ENCODE data around the gene VAMP3. TPM values are rescaled to one million over a fixed set of nuclear protein-coding genes. Genes with fewer than 3 reads are reported as not detected.

Gene VAMP3
- 42.9 and 48.2 TPM in 2 replicates for polyA plus RNA-seq (2014; cell fraction: cytosol; rRNA removed)
- polyA plus RNA-seq (2014; cell fraction: nucleus; rRNA removed): 19.9 and 39.4 TPM in 2 replicates

GRCh38 chr1:7770997-7771822 is at the start of gene VAMP3:
Gene VAMP3 (plus strand): TSS chr1:7771296. CDS start chr1:7771384, 88 bp downstream.
- peak; percentile 50 for DNase-seq (ENCODE audit: low spot score)

- no peak for DNase-seq (ENCODE audit: low spot score)
These were observed 49.0 kb upstream of the VAMP3 start for GRCh38 chr1:7721940-7722669.

- no peak for DNase-seq (ENCODE audit: low spot score)
These were observed 48.5 kb upstream of the VAMP3 start for GRCh38 chr1:7722670-7723012.

- DNase-seq (ENCODE audit: low spot score): no peak
These were observed 44.5 kb upstream of the VAMP3 start for GRCh38 chr1:7726623-7727022.

- peak; percentile 32 for DNase-seq (ENCODE audit: low spot score)
These were observed 43.2 kb upstream of the VAMP3 start for GRCh38 chr1:7727809-7728471.

- no peak for DNase-seq (ENCODE audit: low spot score)
These were observed 41.3 kb upstream of the VAMP3 start for GRCh38 chr1:7729761-7730160.

- no peak for DNase-seq (ENCODE audit: low spot score)
These were observed 38.8 kb upstream of the VAMP3 start for GRCh38 chr1:7732331-7732730.

- DNase-seq (ENCODE audit: low spot score): no peak
These were observed 37.8 kb upstream of the VAMP3 start for GRCh38 chr1:7733276-7733675.

GRCh38 chr1:7738044-7738443 is 33.1 kb upstream of the VAMP3 start:
- no peak for DNase-seq (ENCODE audit: low spot score)

GRCh38 chr1:7743346-7743745 is 27.8 kb upstream of the VAMP3 start:
- DNase-seq (ENCODE audit: low spot score): no peak

GRCh38 chr1:7744882-7745281 is 26.2 kb upstream of the VAMP3 start:
- no peak for DNase-seq (ENCODE audit: low spot score)

GRCh38 chr1:7745783-7746182 is 25.3 kb upstream of the VAMP3 start:
- no peak for DNase-seq (ENCODE audit: low spot score)

- DNase-seq (ENCODE audit: low spot score): no peak
These were observed 23.5 kb upstream of the VAMP3 start for GRCh38 chr1:7747605-7748004.

- no peak for DNase-seq (ENCODE audit: low spot score)
These were observed 22.0 kb upstream of the VAMP3 start for GRCh38 chr1:7749126-7749525.

- DNase-seq (ENCODE audit: low spot score): no peak
These were observed 19.9 kb upstream of the VAMP3 start for GRCh38 chr1:7751174-7751573.

- DNase-seq (ENCODE audit: low spot score): peak; percentile 52
These were observed 18.3 kb upstream of the VAMP3 start for GRCh38 chr1:7752512-7753417.

- DNase-seq (ENCODE audit: low spot score): no peak
These were observed 17.5 kb upstream of the VAMP3 start for GRCh38 chr1:7753641-7754040.

GRCh38 chr1:7754234-7754633 is 16.9 kb upstream of the VAMP3 start:
- DNase-seq (ENCODE audit: low spot score): no peak

- no peak for DNase-seq (ENCODE audit: low spot score)
These were observed 15.6 kb upstream of the VAMP3 start for GRCh38 chr1:7755448-7755847.

- no peak for DNase-seq (ENCODE audit: low spot score)
These were observed 10.9 kb upstream of the VAMP3 start for GRCh38 chr1:7760245-7760644.

GRCh38 chr1:7761103-7761502 is 10.0 kb upstream of the VAMP3 start:
- DNase-seq (ENCODE audit: low spot score): no peak
